GM12875 (cell line): ENCODE data around the gene CLPTM1.
A peak's percentile ranks its signal among the peaks of the same experiment; 100 is the strongest.
"Not testable (repeated sequence)": the region's sequence is repeated elsewhere in the genome, so short reads cannot be mapped to it uniquely, and the experiment has no call there.

ENCODE experiments used
- H3K4me3 ChIP-seq: one replicate; pipeline ENCODE4 v1.5.1; 2011; ENCODE audit warnings: low read depth, low read length, control low read depth
- TF ChIP-seq, protein P1 (sequence below): IDR thresholded peaks from 2 replicates; pipeline ENCODE4 v1.5.1; 2011; ENCODE audit warnings: low read depth, mild to moderate bottlenecking, control low read depth, inconsistent platforms, low read length, moderate library complexity, borderline replicate concordance; ENCODE audit not compliant: insufficient read depth

CLPTM1 gene

DNA sequence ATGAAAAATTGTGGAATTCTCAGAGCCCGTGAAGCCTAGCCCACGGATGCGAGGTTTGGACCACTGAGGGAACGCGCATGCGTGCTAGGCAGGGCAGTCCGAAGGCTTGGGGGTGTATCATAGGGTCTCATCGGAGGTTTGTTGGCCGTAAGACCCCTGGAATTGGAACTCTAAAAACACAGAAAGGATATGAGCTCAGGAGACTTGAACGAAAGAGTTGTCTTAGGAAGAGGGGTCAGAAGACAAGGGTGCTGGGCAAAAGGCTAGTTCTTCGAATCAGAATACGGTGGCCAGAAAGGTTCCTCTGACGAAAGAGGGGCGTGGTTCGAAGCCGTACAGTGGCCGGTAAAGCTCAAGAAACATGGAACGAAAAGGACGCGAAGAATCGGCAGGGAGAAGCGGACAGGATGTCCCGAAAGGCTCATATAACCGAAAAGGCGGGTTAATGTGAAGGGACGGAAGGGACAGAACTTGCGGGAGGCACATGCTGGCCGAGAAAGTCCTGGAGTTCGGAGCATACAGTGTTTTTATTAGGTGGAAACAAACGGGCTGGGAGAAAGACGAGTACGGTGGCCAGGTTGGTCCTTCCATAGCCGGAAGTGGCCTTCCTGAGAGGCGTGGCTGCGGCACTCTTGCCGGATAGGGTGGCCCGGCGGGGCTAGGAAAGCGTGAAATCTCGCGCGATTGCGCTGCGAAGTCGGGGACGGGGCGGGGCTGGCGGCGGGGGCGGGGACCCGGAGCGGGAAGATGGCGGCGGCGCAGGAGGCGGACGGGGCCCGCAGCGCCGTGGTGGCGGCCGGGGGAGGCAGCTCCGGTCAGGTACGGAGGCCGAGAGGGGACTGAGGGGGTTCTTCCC, at the start of gene CLPTM1:
TSS of gene CLPTM1 (plus strand) at position 732 of the 856 bp plus-strand sequence. CDS start at position 748, 16 bp downstream.
- H3K4me3 ChIP-seq, result peak within 1 kb of the TSS; percentile 88
- TF ChIP-seq, protein P1, sequence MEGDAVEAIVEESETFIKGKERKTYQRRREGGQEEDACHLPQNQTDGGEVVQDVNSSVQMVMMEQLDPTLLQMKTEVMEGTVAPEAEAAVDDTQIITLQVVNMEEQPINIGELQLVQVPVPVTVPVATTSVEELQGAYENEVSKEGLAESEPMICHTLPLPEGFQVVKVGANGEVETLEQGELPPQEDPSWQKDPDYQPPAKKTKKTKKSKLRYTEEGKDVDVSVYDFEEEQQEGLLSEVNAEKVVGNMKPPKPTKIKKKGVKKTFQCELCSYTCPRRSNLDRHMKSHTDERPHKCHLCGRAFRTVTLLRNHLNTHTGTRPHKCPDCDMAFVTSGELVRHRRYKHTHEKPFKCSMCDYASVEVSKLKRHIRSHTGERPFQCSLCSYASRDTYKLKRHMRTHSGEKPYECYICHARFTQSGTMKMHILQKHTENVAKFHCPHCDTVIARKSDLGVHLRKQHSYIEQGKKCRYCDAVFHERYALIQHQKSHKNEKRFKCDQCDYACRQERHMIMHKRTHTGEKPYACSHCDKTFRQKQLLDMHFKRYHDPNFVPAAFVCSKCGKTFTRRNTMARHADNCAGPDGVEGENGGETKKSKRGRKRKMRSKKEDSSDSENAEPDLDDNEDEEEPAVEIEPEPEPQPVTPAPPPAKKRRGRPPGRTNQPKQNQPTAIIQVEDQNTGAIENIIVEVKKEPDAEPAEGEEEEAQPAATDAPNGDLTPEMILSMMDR, result no peak

DNA sequence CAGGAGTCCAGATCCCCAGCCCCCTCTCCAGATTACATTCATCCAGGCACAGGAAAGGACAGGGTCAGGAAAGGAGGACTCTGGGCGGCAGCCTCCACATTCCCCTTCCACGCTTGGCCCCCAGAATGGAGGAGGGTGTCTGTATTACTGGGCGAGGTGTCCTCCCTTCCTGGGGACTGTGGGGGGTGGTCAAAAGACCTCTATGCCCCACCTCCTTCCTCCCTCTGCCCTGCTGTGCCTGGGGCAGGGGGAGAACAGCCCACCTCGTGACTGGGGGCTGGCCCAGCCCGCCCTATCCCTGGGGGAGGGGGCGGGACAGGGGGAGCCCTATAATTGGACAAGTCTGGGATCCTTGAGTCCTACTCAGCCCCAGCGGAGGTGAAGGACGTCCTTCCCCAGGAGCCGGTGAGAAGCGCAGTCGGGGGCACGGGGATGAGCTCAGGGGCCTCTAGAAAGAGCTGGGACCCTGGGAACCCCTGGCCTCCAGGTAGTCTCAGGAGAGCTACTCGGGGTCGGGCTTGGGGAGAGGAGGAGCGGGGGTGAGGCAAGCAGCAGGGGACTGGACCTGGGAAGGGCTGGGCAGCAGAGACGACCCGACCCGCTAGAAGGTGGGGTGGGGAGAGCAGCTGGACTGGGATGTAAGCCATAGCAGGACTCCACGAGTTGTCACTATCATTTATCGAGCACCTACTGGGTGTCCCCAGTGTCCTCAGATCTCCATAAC, 49.6 kb upstream of the CLPTM1 start, which contains the start of gene APOE:
TSS of gene APOE (plus strand) at position 360 of the 724 bp plus-strand sequence. CDS start 829 bp downstream, outside the sequence.
- H3K4me3 ChIP-seq, result no peak within 1 kb of the TSS
- TF ChIP-seq, protein P1, result no peak

DNA sequence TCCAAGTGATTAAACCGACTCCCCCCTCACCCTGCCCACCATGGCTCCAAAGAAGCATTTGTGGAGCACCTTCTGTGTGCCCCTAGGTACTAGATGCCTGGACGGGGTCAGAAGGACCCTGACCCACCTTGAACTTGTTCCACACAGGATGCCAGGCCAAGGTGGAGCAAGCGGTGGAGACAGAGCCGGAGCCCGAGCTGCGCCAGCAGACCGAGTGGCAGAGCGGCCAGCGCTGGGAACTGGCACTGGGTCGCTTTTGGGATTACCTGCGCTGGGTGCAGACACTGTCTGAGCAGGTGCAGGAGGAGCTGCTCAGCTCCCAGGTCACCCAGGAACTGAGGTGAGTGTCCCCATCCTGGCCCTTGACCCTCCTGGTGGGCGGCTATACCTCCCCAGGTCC, 47.6 kb upstream of the CLPTM1 start:
- TF ChIP-seq, protein P1, result no peak
- H3K4me3 ChIP-seq, result no peak overlapping the region

GRCh38 chr19:44908074-44908835, 46.9 kb upstream of the CLPTM1 start:
- H3K4me3 ChIP-seq, result no peak overlapping the region
- TF ChIP-seq, protein P1, result no peak

DNA sequence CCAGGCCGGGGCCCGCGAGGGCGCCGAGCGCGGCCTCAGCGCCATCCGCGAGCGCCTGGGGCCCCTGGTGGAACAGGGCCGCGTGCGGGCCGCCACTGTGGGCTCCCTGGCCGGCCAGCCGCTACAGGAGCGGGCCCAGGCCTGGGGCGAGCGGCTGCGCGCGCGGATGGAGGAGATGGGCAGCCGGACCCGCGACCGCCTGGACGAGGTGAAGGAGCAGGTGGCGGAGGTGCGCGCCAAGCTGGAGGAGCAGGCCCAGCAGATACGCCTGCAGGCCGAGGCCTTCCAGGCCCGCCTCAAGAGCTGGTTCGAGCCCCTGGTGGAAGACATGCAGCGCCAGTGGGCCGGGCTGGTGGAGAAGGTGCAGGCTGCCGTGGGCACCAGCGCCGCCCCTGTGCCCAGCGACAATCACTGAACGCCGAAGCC, 46.3 kb upstream of the CLPTM1 start:
- TF ChIP-seq, protein P1, result no peak
- H3K4me3 ChIP-seq, result no peak overlapping the region

- TF ChIP-seq, protein P1, result no peak
- H3K4me3 ChIP-seq, result no peak overlapping the region
Measured at GRCh38 chr19:44909775-44910174, 45.4 kb upstream of the CLPTM1 start.

- H3K4me3 ChIP-seq, result not testable (repeated sequence)
Measured at GRCh38 chr19:44911896-44912295, 43.3 kb upstream of the CLPTM1 start.
